ENCODE results near the gene EHMT1.

The EHMT1 gene

DNA sequence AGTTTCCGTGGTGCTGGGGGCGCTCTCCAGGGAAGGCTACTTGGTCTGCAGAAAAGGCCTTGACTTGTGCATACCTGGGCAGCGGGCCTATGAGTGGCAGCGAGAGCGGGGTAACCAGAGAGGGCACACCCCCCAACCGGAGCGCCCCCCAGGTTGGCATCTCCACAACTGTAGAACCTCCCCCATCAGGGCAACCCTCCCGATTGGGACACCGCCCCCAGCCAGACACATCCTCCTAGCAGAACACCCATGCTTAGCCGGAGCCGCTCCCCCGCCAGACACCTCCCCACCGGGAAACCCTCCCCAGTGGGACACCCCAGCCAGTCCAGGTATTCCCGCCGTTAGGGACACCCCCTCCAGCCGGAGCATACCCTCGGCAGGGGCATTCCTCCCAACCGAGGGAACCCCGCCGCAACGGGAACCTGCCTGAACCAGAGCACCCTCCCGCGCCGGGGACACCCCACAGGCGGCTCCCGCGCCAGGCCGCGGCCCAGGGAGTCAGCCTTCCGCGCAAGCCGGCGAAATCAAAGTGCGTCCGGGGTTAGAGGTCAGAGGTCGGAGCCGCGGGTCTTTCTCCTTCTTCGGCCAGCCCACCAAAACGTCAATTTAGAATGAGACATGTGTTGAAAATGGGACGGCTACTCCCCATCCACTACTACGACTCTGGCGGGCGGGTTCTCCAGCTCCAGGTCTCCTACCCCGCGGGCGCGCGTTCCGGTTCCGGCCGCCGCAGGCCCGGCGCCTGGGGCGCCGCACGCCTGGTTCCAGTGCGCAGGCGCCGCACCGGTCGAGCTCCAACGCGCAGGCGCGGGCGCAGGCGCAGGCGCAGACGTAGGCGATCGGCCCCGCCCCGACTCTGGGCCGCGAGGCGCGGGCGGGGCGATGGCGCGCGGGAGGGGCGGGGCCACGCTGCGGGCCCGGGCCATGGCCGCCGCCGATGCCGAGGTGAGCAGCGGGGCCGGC is at the start of gene EHMT1:
TSS of gene EHMT1 (plus strand) at position 901 of the 963 bp plus-strand sequence. CDS start at position 925, 24 bp downstream.
- Histone ChIP-seq H3K9me3 (ENCODE audit: control insufficient read depth in 1 of 2, low read length in 2 of 2) (no peaks in the 10 kb centered on the region), H3K27me3 (ENCODE audit: control insufficient read depth in 1 of 2, insufficient read depth in 2 of 2, low read length in 2 of 2) (no peaks in the 10 kb centered on the region), H3K36me3 (ENCODE audit: control insufficient read depth in 1 of 2, insufficient read depth in 2 of 2, low read length in 2 of 2) (peaks cover 8 to 32% of the 10 kb centered on the region in 2 donors), H3K9ac (ENCODE audit: low read depth in 1 of 2, low read length in 2 of 2) (peak within 1 kb of the TSS; percentile 83 to 98), H3K27ac (ENCODE audit: low read depth, low read length) (peak within 1 kb of the TSS; percentile 85), H3K4me3 (ENCODE audit: low read depth in 1 of 2, low read length in 2 of 2) (peak within 1 kb of the TSS; percentile 77 to 93), H3K4me1 (ENCODE audit: control insufficient read depth in 1 of 2, insufficient read depth in 2 of 2, low read length in 2 of 2) (peaks cover 30 to 33% of the 10 kb centered on the region in 2 donors)

DNA sequence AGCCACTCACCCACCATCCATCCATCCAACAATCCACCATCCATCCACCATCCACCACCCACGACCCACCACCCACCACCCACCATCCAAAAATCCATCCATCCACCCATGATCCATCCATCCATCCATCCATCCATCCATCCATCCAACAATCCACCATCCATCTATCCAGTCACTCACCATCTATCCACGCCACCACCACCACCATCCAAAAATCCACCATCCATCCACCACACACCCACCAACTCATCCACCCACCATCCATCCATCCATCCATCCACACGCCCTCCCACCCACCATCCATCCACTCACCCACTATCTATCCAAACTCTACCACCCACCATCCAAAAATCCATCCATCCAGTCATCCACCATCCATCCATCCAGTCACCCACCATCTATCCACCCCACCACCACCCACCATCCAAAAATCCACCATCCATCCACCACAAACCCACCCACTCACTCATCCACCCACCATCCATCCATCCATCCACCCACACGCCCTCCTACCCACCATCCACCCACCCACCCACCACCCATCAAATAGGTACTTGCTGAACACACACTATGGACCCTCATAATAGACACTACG is 49.1 kb upstream of the EHMT1 start:
- Histone ChIP-seq H3K4me1 (ENCODE audit: control insufficient read depth in 1 of 2, insufficient read depth in 2 of 2, low read length in 2 of 2) (no peaks in the 10 kb centered on the region), H3K27ac (ENCODE audit: low read depth, low read length) (no peak overlapping the region), H3K9me3 (ENCODE audit: control insufficient read depth in 1 of 2, low read length in 2 of 2) (no peaks in the 10 kb centered on the region), H3K4me3 (ENCODE audit: low read depth in 1 of 2, low read length in 2 of 2) (no peak overlapping the region), H3K27me3 (ENCODE audit: control insufficient read depth in 1 of 2, insufficient read depth in 2 of 2, low read length in 2 of 2) (no peaks in the 10 kb centered on the region), H3K36me3 (ENCODE audit: control insufficient read depth in 1 of 2, insufficient read depth in 2 of 2, low read length in 2 of 2) (peaks cover 7 to 31% of the 10 kb centered on the region in 2 donors), H3K9ac (ENCODE audit: low read depth in 1 of 2, low read length in 2 of 2) (no peak overlapping the region)

- Histone ChIP-seq H3K27ac (ENCODE audit: low read depth, low read length) (no peak overlapping the region), H3K9me3 (ENCODE audit: control insufficient read depth in 1 of 2, low read length in 2 of 2) (no peaks in the 10 kb centered on the region), H3K27me3 (ENCODE audit: control insufficient read depth in 1 of 2, insufficient read depth in 2 of 2, low read length in 2 of 2) (no peaks in the 10 kb centered on the region), H3K36me3 (ENCODE audit: control insufficient read depth in 1 of 2, insufficient read depth in 2 of 2, low read length in 2 of 2) (peaks cover 7 to 36% of the 10 kb centered on the region in 2 donors), H3K4me1 (ENCODE audit: control insufficient read depth in 1 of 2, insufficient read depth in 2 of 2, low read length in 2 of 2) (peaks cover 0 to 4% of the 10 kb centered on the region in 2 donors), H3K4me3 (ENCODE audit: low read depth in 1 of 2, low read length in 2 of 2) (no peak overlapping the region), H3K9ac (ENCODE audit: low read depth in 1 of 2, low read length in 2 of 2) (no peak overlapping the region)
Measured at GRCh38 chr9:137570566-137570965, 48.2 kb upstream of the EHMT1 start.

DNA sequence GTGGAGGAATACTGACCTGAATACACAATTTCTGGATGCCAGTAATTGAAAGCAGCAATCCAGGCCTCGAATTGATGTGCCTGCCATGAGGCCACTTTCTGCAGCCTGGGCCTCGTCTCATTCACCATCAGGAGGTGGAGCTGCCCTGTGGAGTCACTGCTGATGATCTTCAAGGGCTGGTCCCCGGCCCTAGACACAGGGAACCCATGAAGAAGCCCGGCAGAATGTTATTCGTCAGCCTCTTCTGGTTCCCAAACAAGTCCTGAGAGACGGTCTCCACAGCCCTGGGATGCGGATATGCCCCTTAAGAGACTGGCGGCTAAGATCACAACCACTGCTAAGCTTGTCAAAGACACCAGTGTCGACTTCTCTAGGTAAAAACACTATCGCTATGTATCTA is 44.6 kb upstream of the EHMT1 start:
- no peaks in the 10 kb centered on the region for H3K27me3 ChIP-seq (ENCODE audit: control insufficient read depth in 1 of 2, insufficient read depth in 2 of 2, low read length in 2 of 2)
- no peak overlapping the region for H3K9ac ChIP-seq (ENCODE audit: low read depth in 1 of 2, low read length in 2 of 2)
- H3K4me3 ChIP-seq (ENCODE audit: low read depth in 1 of 2, low read length in 2 of 2), result no peak overlapping the region
- peaks cover 19 to 29% of the 10 kb centered on the region in 2 donors for H3K4me1 ChIP-seq (ENCODE audit: control insufficient read depth in 1 of 2, insufficient read depth in 2 of 2, low read length in 2 of 2)
- H3K9me3 ChIP-seq (ENCODE audit: control insufficient read depth in 1 of 2, low read length in 2 of 2), result no peaks in the 10 kb centered on the region
- no peak overlapping the region for H3K27ac ChIP-seq (ENCODE audit: low read depth, low read length)
- peaks cover 11 to 45% of the 10 kb centered on the region in 2 donors for H3K36me3 ChIP-seq (ENCODE audit: control insufficient read depth in 1 of 2, insufficient read depth in 2 of 2, low read length in 2 of 2)

GRCh38 chr9:137575364-137575715 is 43.5 kb upstream of the EHMT1 start:
- peaks cover 11 to 44% of the 10 kb centered on the region in 2 donors for H3K36me3 ChIP-seq (ENCODE audit: control insufficient read depth in 1 of 2, insufficient read depth in 2 of 2, low read length in 2 of 2)
- peaks cover 20 to 30% of the 10 kb centered on the region in 2 donors for H3K4me1 ChIP-seq (ENCODE audit: control insufficient read depth in 1 of 2, insufficient read depth in 2 of 2, low read length in 2 of 2)
- no peak overlapping the region for H3K27ac ChIP-seq (ENCODE audit: low read depth, low read length)
- no peak overlapping the region for H3K4me3 ChIP-seq (ENCODE audit: low read depth in 1 of 2, low read length in 2 of 2)
- no peak overlapping the region for H3K9ac ChIP-seq (ENCODE audit: low read depth in 1 of 2, low read length in 2 of 2)
- H3K27me3 ChIP-seq (ENCODE audit: control insufficient read depth in 1 of 2, insufficient read depth in 2 of 2, low read length in 2 of 2), result no peaks in the 10 kb centered on the region
- no peaks in the 10 kb centered on the region for H3K9me3 ChIP-seq (ENCODE audit: control insufficient read depth in 1 of 2, low read length in 2 of 2)

- H3K9me3 ChIP-seq (ENCODE audit: control insufficient read depth in 1 of 2, low read length in 2 of 2), result no peaks in the 10 kb centered on the region
- H3K36me3 ChIP-seq (ENCODE audit: control insufficient read depth in 1 of 2, insufficient read depth in 2 of 2, low read length in 2 of 2), result peaks cover 11 to 39% of the 10 kb centered on the region in 2 donors
- H3K4me1 ChIP-seq (ENCODE audit: control insufficient read depth in 1 of 2, insufficient read depth in 2 of 2, low read length in 2 of 2), result peaks cover 20 to 30% of the 10 kb centered on the region in 2 donors
- no peaks in the 10 kb centered on the region for H3K27me3 ChIP-seq (ENCODE audit: control insufficient read depth in 1 of 2, insufficient read depth in 2 of 2, low read length in 2 of 2)
- H3K9ac ChIP-seq (ENCODE audit: low read depth in 1 of 2, low read length in 2 of 2), result no peak overlapping the region
- H3K27ac ChIP-seq (ENCODE audit: low read depth, low read length), result no peak overlapping the region
- no peak overlapping the region for H3K4me3 ChIP-seq (ENCODE audit: low read depth in 1 of 2, low read length in 2 of 2)
Measured at GRCh38 chr9:137575716-137576411, 42.9 kb upstream of the EHMT1 start.

GRCh38 chr9:137578518-137579258 is 40.1 kb upstream of the EHMT1 start, which contains the start of gene DPH7:
Gene DPH7, minus strand, starts transcription at chr9:137578925. Its CDS starts 148 bp downstream, at chr9:137578777.
- Histone ChIP-seq H3K9ac (ENCODE audit: low read depth in 1 of 2, low read length in 2 of 2) (peak within 1 kb of the TSS; percentile 78 to 80), H3K9me3 (ENCODE audit: control insufficient read depth in 1 of 2, low read length in 2 of 2) (no peaks in the 10 kb centered on the region), H3K4me3 (ENCODE audit: low read depth in 1 of 2, low read length in 2 of 2) (peak within 1 kb of the TSS; percentile 83 to 89), H3K36me3 (ENCODE audit: control insufficient read depth in 1 of 2, insufficient read depth in 2 of 2, low read length in 2 of 2) (peaks cover 18 to 49% of the 10 kb centered on the region in 2 donors), H3K27ac (ENCODE audit: low read depth, low read length) (peak within 1 kb of the TSS; percentile 50), H3K4me1 (ENCODE audit: control insufficient read depth in 1 of 2, insufficient read depth in 2 of 2, low read length in 2 of 2) (peaks cover 20 to 30% of the 10 kb centered on the region in 2 donors), H3K27me3 (ENCODE audit: control insufficient read depth in 1 of 2, insufficient read depth in 2 of 2, low read length in 2 of 2) (no peaks in the 10 kb centered on the region)

DNA sequence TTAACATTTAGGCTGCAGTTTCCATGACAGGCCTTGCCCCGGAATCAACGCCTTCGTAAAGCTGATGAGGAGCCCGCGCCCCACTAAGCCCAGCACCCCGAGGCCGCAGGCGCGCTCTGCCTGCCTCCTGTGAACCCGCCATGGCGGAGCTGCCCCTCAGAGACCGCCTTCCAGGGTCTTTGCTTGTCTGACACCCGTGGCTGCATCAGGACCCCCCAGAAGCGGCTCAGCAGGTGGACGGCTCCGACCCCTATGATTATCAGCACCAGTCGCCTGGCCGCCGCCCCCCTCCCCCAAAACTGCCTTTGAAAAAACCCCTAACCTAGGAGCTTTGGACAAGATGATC is 39.6 kb upstream of the EHMT1 start:
- peak overlapping the region; percentile 83 to 89 for H3K4me3 ChIP-seq (ENCODE audit: low read depth in 1 of 2, low read length in 2 of 2)
- no peaks in the 10 kb centered on the region for H3K9me3 ChIP-seq (ENCODE audit: control insufficient read depth in 1 of 2, low read length in 2 of 2)
- peaks cover 17 to 49% of the 10 kb centered on the region in 2 donors for H3K36me3 ChIP-seq (ENCODE audit: control insufficient read depth in 1 of 2, insufficient read depth in 2 of 2, low read length in 2 of 2)
- peak overlapping the region; percentile 78 to 79 for H3K9ac ChIP-seq (ENCODE audit: low read depth in 1 of 2, low read length in 2 of 2)
- H3K27me3 ChIP-seq (ENCODE audit: control insufficient read depth in 1 of 2, insufficient read depth in 2 of 2, low read length in 2 of 2), result no peaks in the 10 kb centered on the region
- no peak overlapping the region for H3K27ac ChIP-seq (ENCODE audit: low read depth, low read length)
- H3K4me1 ChIP-seq (ENCODE audit: control insufficient read depth in 1 of 2, insufficient read depth in 2 of 2, low read length in 2 of 2), result peaks cover 20 to 30% of the 10 kb centered on the region in 2 donors

GRCh38 chr9:137580209-137580953 is 38.4 kb upstream of the EHMT1 start:
- Histone ChIP-seq H3K27ac (ENCODE audit: low read depth, low read length) (no peak overlapping the region), H3K9ac (ENCODE audit: low read depth in 1 of 2, low read length in 2 of 2) (no peak overlapping the region), H3K36me3 (ENCODE audit: control insufficient read depth in 1 of 2, insufficient read depth in 2 of 2, low read length in 2 of 2) (peaks cover 18 to 45% of the 10 kb centered on the region in 2 donors), H3K9me3 (ENCODE audit: control insufficient read depth in 1 of 2, low read length in 2 of 2) (no peaks in the 10 kb centered on the region), H3K4me3 (ENCODE audit: low read depth in 1 of 2, low read length in 2 of 2) (no peak overlapping the region), H3K27me3 (ENCODE audit: control insufficient read depth in 1 of 2, insufficient read depth in 2 of 2, low read length in 2 of 2) (no peaks in the 10 kb centered on the region), H3K4me1 (ENCODE audit: control insufficient read depth in 1 of 2, insufficient read depth in 2 of 2, low read length in 2 of 2) (peaks cover 20 to 27% of the 10 kb centered on the region in 2 donors)

Data from duodenal mucosa (tissue), 2 donors.